HUDEP-2 (cell line): ENCODE results near the gene LCN1.
"Not testable (repeated sequence)": the region's sequence is repeated elsewhere in the genome, so short reads cannot be mapped to it uniquely, and the experiment has no call there.

Source experiments
- DNase-seq, 76 experiments: peaks; one replicate each; lab custom pipeline; 2025; ENCODE audit not compliant: unreplicated experiment in 76 of 76; lab: John Stamatoyannopoulos, UW

LCN1 gene

GRCh38 chr9:135543262-135543894, 22.1 kb downstream of the LCN1 start:
- not testable (repeated sequence) for DNase-seq

- no peak for DNase-seq
Measured at GRCh38 chr9:135544981-135545635, 23.9 kb downstream of the LCN1 start.

- not testable (repeated sequence) for DNase-seq
Measured at GRCh38 chr9:135545646-135546176, 24.5 kb downstream of the LCN1 start, which contains the start of gene OBP2A. TSS of gene OBP2A (plus strand) at chr9:135546126. CDS start at chr9:135546181, 55 bp downstream.

GRCh38 chr9:135546792-135547617, 25.8 kb downstream of the LCN1 start:
- DNase-seq: not testable (repeated sequence)

GRCh38 chr9:135547756-135548736, 26.8 kb downstream of the LCN1 start:
- no peak for DNase-seq

GRCh38 chr9:135549478-135550343, 28.5 kb downstream of the LCN1 start:
- not testable (repeated sequence) for DNase-seq

- DNase-seq: no peak
Measured at GRCh38 chr9:135550344-135550918, 29.2 kb downstream of the LCN1 start.

GRCh38 chr9:135551031-135551430, 29.8 kb downstream of the LCN1 start:
- DNase-seq: no peak

GRCh38 chr9:135551456-135551855, 30.2 kb downstream of the LCN1 start:
- DNase-seq: no peak

GRCh38 chr9:135552021-135552697, 30.9 kb downstream of the LCN1 start:
- DNase-seq: no peak

GRCh38 chr9:135552698-135553171, 31.5 kb downstream of the LCN1 start:
- DNase-seq: peak in 10 of 76 experiments; percentile 5 to 29 (median 11)

- DNase-seq: no peak
Measured at GRCh38 chr9:135554718-135555117, 33.5 kb downstream of the LCN1 start.

GRCh38 chr9:135555203-135555602, 34.0 kb downstream of the LCN1 start:
- DNase-seq: no peak

- no peak for DNase-seq
Measured at GRCh38 chr9:135555910-135556309, 34.7 kb downstream of the LCN1 start.

GRCh38 chr9:135559606-135560005, 38.4 kb downstream of the LCN1 start:
- DNase-seq: no peak

GRCh38 chr9:135561391-135562234, 40.4 kb downstream of the LCN1 start, which contains the start of gene PAEP:
TSS of gene PAEP (plus strand) at chr9:135561756.
- DNase-seq: no peak

GRCh38 chr9:135562235-135562745, 41.0 kb downstream of the LCN1 start:
- DNase-seq: no peak
